ENCODE measurements around the gene RPS23.

- no peak for TF ChIP-seq MAX (IDR thresholded peaks at IDR 0.05)
- TF ChIP-seq CTCF (IDR thresholded peaks at IDR 0.05 in 2 of 3, conservative IDR thresholded peaks at IDR 0.05 in 1 of 3; ENCODE audit: borderline replicate concordance in 1 of 3, insufficient read depth in 1 of 3, low read depth in 2 of 3, low read length in 2 of 3) = peak; percentile 65 to 97 (median 87); a peak in 5 of 6 replicates
- TF ChIP-seq POLR2A (IDR thresholded peaks at IDR 0.05; ENCODE audit: borderline replicate concordance, extremely low read depth, insufficient read depth, insufficient read length) = no peak
- TF ChIP-seq YY1 (IDR thresholded peaks at IDR 0.05; ENCODE audit: extremely low read depth, insufficient replicate concordance, low read depth, low read length) = no peak
Measured at GRCh38 chr5:82312373-82312856, 34.3 kb upstream of the RPS23 start.
